Stimulated activated CD8-positive, alpha-beta memory T cell treated with anti-CD3 and anti-CD28 coated beads, Interleukin-4, amount 100 ng/mL, for 1 hour (primary cell): Measurements from ENCODE around the gene SMTNL1.

Experiments
- DNase-seq, 2 donors: peaks; one replicate each; pipeline ENCODE4 v3.0.0-alpha.2; 2020; ENCODE audit warnings: low read depth in 2 of 2, low spot score in 1 of 2

SMTNL1 gene

GRCh38 chr11:57536947-57537619 is at the start of gene SMTNL1:
SMTNL1 (plus strand) TSS chr11:57537595; CDS start chr11:57542643, 5,048 bp downstream.
- no peak for DNase-seq

- DNase-seq = no peak
Measured at GRCh38 chr11:57487920-57488659, 49.3 kb upstream of the SMTNL1 start.

DNA sequence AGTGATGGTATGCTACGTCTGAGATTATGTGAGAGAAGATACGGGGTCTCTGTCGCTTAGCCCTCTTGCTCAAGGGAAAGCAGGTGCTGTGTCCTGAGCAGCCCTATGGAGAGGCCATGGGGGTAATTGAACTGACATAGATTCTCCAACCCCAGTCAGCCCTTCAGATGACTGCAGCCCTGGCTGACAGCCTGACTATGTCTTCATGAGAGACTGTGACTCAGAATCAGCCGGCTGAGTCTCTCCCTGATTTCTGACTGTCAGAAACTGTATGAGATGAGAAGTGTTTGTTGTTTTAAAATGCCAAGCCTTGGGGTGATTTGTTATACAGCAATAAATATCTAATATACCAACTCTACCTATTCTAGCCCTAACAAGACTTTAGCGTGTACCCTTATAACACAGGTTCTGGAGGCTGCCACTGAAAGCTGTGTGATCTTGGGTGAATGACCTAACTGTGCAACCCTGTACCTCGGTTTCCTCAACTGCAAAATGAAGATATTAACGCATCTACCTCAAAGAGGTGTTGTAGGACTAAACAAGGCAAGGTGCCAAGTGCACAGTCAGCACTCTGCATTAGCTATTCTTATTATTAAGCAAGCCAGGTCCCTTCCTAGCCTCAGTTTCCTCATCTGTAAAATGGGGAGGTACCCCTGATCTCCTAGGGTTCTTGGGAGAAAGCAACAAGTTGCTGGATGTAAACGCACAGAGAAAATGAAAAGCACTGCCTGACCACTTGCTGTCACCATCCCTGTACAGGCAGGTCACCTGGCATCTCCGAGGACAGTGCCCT is 46.7 kb upstream of the SMTNL1 start:
- no peak for DNase-seq

DNA sequence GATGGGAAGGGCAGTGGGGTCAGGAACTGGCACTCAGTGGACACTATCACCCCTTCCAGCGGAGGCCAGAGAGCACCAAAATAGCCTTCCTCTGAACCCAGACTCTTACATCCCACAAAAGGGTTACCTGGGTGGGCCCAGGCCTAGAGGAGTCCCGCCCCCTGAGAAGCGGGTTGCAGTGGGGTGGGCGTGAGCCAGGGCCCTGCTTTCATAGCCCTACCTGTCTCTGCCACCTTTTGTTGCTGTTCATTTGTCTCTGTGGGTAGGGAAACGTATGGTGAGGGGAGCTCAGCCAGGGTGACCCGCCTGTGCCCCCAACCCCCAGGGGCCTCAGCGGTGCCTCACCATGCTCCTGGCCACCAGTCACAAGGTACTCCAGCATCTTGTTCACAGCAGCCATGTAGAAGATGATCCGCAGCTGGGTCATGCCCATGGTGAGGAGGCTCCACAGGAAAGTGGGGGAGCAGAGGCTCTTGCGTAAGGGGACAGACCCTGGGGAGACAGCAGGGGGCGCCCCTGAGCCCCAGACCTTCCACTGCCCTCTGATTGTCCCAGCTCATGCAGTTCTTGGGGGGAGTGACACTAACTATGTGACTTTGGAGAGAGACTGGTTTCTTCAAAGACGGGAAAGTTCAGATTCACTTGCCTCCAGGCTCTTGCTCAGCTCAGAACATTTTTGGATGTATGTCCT is 45.9 kb upstream of the SMTNL1 start:
- DNase-seq = no peak

GRCh38 chr11:57493507-57494503 is 43.6 kb upstream of the SMTNL1 start:
- peak; percentile 54 to 64 for DNase-seq

GRCh38 chr11:57496109-57496820 is 41.1 kb upstream of the SMTNL1 start:
- no peak for DNase-seq

DNA sequence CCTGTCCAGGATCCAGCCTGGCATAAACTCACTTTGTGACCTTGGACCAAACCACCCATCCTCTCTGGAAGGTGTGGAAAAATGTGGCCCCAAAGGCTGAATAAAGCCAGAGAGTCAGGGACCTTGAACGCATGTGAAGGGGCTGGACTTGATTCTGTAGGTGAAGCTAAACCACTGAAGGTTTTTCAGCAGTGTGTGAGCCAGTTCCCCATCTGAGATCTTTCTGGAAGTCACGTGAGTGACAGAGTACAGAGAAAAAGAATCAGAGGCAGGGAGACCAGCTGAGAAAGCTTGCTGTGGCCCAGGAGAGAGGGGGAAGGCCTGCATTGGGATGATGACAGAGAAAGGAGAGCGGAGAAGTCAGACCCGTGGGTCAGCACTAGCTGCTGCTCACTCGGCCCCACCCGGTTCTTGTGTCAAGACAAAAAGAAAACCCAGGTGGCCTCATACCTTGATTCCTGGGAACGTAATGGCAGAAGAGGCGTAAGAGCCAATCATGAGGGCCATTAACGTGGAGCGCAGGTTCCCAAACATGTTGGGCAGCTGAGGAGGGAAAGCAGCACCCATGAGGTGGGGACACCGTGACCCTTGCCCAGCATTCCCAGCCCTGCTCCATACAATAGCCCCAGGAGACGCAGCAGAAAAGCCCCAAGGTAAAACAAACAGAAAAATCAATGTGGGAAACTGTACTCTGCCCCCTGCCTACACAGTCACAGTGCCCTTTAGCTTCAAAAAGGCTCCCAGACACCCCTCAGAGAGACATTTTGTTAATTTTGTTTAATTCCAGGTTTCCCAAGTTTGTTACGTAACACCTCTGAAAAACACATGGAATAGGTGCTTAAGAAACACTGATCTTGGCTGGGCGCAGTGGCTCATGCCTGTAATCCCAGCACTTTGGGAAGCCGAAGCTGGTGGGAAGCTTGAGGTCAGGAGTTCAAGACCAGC is 39.8 kb upstream of the SMTNL1 start:
- DNase-seq = no peak

GRCh38 chr11:57498540-57498939 is 38.9 kb upstream of the SMTNL1 start:
- no peak for DNase-seq

GRCh38 chr11:57499413-57499982 is 37.9 kb upstream of the SMTNL1 start:
- DNase-seq = no peak

GRCh38 chr11:57499983-57500461 is 37.4 kb upstream of the SMTNL1 start:
- DNase-seq = no peak

- no peak for DNase-seq
Measured at GRCh38 chr11:57500515-57500914, 36.9 kb upstream of the SMTNL1 start.

- no peak for DNase-seq
Measured at GRCh38 chr11:57500926-57501325, 36.5 kb upstream of the SMTNL1 start.

DNA sequence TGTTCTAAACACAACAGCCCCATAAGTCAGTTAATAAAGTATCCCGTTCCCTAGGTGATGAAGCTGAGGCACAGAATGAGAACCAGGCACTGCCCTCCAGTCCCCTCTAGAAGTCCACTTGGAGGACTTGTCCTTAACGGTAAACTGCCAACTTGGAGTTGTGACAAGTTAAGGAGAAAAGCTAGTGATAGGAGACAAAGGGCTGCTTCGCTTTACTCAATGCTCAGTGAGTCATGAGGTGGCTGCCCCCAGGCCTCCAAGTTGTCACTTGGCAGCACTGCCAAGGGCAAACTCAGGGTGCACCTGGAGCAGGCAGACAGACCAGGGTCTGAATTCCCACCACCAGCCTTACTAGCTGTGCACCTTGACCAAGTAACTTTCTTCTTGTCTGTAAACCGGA is 35.4 kb upstream of the SMTNL1 start:
- no peak for DNase-seq

- DNase-seq = no peak
Measured at GRCh38 chr11:57502376-57502775, 35.0 kb upstream of the SMTNL1 start.

DNA sequence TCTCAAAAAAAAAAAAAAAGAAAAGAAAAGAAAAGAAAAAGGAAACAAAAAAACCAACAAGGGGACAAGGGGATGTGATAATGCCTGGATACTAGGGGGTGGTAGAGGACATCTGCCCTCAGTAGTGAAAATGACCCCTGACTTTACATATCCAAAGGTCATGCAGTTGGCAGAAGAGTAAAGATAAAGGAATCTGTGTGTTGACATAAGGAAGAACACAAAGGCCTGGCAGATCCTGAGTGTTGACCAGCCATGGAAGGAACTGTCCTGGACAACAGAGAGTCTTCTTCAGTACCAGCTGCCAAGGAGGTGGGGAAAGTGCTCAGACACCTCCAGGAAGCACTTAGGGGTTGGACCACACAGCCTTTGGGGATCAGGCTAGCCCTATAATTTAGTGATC is 34.5 kb upstream of the SMTNL1 start:
- no peak for DNase-seq

DNA sequence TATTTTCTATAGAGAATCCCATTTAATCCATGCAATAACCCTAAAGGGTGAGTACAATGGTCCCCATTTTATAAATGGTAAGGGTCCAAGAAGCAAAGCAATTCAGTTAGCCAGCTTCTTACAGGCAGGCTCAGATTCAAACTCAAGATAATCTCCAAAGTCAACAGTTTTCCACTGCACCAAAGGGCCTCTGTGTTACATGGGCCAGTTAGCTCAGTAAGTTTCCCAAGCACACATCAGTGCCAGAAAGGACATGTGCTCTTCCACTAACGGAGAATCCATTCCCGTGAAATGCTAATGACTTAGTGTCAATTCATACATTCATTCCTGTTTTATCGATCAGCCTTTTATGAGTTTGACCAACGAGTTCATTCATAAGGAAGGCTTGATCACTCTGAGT is 32.9 kb upstream of the SMTNL1 start:
- no peak for DNase-seq

GRCh38 chr11:57506522-57506921 is 30.9 kb upstream of the SMTNL1 start:
- no peak for DNase-seq
